HG03378 (cell line): ENCODE data around the gene RBPMS2.
"Not testable (repeated sequence)": the region's sequence is repeated elsewhere in the genome, so short reads cannot be mapped to it uniquely, and the experiment has no call there.

Source experiments
- ATAC-seq: cut with Tn5 transposase; IDR thresholded peaks from one replicate; pipeline ENCODE4 v1.9.1; 2021; ENCODE audit warnings: mild to moderate bottlenecking, moderate library complexity; ENCODE audit not compliant: unreplicated experiment

Gene RBPMS2

GRCh38 chr15:64754663-64755426 is 20.5 kb downstream of the RBPMS2 start:
- peak; percentile 44 for ATAC-seq

DNA sequence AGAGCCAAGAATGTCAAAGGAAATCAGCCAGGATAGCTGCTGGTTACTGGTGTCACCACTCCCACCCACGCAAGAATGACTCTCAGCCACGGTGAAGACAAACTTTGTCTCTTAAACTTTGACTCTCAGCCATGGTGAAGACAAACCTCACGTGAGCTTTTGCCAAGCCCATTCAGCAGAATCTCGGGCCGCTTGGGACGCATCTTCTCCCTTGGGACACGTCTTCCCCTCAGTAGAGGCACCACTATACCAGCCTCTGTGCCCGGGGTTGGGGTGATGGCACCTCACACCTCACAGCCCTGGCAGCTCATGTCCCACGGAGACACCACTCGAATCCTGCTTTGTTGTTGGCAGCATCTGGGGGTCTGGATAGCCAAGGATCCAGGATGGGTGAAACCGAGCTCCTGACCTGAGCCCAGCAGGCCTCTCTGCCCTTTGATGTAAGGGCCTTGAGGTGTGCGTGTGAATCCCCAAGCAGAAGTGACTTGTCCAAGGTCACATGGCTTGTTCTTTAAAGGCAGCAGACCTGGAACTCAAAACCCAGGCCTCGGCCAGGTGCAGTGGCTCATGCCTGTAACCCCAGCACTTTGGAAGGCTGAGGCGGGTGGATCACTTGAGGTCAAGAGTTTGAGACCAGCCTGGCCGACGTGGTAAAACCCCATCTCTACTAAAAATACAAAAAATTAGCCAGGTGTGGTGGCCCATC is 21.8 kb downstream of the RBPMS2 start:
- ATAC-seq: no peak

DNA sequence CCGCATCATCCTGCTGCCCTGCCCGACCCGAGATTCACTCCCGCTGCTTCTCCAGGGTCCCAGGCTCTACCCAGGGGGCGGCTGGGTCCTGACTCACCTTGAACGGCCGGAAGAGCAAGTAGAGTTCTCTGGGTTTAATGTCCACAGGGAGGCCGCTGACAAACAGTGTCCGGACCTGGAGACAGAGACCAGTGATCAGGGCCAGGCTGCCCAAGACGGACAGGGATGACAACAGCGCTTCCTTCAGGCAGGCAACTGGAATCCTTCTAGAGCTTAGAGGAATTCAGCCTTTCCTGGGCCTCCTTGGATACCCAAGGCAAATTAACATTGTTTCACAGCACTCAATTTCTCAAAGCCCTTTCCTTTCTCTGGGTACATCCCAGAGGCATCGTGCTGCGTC is 23.9 kb downstream of the RBPMS2 start:
- no peak for ATAC-seq

DNA sequence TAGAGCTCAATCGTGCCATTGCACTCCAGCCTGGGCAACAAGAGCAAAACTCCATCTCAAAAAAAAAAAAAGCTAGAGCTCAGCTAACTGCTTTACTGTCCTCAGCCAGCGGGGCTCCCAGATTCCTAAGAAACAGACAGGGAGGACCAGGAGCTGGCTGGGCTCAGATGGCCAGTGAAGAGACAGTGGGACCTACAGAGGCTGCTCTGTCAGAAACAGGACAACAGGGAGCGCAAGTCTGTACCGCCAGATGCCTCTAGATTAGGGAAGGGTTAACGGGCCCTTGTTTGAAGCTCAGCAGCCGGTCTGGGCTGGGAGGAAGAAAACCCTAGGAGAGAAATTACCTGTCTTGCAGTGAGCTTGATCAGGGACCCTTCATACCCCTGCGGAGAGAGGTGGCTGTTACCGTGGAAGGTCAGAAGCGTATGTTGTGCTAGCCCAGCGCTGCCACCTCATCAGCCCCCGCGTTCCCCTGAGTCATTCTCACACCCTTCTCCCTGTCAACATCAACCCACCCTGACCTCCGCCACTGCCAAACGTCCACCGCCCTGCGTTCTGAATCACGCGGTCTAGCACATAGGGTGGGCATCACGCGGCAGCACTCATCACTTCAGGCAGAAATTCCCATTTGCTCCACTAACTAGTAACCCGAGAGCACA is 25.3 kb downstream of the RBPMS2 start:
- no peak for ATAC-seq

GRCh38 chr15:64749167-64749566 is 26.2 kb downstream of the RBPMS2 start:
- no peak for ATAC-seq

DNA sequence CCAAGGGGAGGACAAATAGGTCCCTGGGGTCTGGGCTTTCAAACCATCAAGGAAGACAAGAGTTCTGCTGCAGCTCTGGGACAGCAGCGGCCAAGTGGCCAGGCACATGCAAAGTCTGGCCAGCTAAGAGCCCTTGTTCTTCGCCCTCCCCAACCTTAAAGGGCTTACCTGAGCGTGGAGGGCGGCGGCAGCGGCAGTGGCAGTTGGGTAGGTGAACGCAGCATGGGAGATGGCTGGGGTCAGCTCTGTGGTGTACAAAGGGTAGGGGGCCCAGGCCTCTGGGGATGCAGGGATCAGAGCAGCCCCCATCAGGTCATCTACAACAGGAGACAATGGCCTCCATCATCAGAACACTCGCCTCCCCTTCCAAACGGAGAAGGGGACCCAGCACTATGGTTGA is 27.1 kb downstream of the RBPMS2 start:
- ATAC-seq: no peak

DNA sequence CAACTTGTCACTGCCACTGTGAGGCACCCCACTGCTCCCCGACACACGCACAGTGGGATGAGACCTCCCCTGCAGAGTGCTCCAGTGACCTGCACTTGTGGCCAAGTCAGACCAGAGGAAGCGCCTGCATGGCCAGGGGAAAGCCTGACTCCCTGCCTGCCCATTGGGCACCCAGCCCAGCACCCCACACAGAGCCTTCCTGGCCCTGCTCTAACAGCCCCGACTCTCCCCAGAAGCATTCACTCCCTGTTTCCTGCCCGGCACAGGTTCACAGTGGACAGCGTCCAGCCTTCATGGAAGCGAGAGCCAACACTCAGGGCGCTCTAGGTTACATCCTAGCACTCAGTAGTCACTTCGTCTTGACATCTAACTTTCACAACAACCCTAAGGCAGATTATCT is 27.8 kb downstream of the RBPMS2 start:
- no peak for ATAC-seq

DNA sequence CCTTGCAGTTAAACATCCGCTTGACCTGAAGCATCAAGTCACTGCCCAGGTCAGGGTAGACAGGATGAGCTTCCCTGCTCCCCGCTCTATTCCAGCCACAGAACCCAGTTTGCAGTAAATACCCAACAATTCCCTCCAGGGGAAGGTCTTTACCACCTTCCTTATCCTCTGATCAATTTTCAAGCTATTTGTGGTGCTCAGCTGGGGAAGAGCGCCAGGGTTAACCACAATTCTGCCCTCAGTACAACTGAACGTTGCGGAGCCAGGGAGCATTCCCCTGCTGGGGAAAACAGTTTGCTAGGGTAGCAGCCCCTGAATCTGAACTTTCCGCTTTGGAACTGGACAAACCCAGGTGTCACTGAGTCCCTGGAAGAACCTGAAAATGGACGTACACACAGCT is 28.5 kb downstream of the RBPMS2 start:
- no peak for ATAC-seq

GRCh38 chr15:64746356-64746755 is 29.0 kb downstream of the RBPMS2 start:
- no peak for ATAC-seq

DNA sequence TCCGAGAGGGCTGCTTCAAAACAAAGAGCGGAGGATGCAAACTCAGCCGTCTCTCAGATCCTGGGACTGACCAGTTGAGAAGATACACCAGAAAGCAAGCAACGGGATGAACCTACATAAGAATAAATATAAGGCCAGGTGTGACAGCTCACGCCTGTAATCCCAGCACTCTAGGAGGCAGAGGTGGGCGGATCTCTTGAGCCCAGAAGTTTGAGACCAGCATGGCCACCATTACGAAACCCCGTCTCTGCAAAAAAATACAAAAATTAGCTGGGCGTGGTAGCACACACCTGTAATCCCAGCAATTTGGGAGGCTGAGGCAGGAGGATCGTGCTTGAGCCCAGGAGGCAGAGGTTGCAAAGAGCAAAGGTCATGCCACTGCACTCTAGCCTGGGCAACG is 31.7 kb downstream of the RBPMS2 start:
- no peak for ATAC-seq

DNA sequence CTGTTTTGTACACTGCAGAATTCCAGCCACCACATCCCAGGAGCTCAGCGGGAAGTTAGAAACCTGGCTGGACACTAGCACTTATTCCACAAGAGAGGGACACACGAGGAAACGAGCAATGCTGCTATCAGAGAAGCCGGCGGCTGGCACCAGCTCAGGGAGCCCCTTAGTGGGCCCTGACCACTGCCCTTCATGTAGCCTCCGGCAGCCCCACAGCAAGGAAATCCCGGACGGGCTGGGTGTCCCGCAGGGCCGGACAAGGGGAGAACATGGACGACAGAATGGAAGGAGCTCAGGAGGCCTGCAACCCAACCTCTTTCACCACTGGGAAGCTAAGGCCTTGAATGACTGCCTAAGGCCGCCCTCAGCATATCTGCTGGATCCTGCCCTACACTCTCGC is 32.5 kb downstream of the RBPMS2 start:
- ATAC-seq: no peak

- ATAC-seq: no peak
Observed at GRCh38 chr15:64742385-64742784, 33.0 kb downstream of the RBPMS2 start.

DNA sequence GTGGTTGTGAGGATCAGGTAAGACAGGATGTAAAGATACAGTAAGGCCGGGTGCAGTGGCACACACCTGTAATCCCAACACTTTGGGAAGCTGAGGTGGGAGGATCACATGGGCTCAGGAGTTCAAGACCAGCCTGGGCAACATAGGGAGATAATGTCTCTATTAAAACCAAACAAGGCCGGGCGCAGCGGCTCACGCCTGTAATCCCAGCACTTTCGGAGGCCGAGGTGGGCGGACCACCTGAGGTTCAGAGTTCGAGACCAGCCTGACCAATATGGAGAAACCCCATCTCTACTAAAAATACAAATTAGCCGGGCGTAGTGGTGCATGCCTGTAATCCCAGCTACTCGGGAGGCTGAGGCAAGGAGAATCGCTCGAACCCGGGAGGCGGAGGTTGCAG is 33.7 kb downstream of the RBPMS2 start:
- ATAC-seq: not testable (repeated sequence)

DNA sequence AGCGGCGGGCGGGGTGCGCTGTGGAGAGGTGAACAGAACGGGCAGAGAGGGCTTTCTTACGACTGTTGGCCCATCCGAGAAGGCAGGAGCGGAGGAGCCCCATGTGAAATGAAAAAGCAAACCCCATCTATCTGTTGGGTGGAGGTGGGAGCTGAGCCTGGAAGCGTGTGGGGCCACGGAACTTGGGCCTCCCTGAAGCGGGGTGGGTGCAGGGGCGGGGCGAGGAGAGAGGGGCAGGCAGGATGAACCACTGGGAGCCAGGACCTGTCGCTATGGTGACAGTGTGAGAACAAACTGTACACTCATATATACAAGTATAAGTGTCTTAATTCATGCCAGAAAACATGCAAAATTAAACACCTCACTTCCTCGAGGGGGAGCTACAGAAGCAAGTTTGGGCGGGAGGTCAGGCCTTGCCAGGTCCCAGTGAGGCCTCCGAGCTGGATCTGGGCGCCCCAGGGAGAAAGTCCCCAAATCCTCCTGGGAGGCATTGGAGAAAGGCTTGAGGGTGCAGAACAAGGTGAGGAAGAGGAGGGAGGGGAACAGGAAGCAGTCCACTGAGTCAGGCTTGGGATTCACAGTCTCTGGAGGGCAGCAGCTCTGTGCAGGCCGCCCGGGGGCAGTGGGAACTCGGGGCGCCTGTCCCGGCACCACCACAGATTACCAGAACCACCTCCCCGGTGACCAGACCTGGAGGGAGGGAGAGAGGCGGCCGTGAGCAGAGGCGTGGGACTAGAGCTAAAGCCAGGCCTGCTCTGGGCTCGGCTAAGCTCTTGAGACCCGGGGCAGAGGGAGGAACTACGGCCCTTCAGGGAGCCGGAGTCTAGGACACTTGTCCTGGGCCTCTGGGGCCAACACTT is 34.8 kb downstream of the RBPMS2 start:
- ATAC-seq: no peak

DNA sequence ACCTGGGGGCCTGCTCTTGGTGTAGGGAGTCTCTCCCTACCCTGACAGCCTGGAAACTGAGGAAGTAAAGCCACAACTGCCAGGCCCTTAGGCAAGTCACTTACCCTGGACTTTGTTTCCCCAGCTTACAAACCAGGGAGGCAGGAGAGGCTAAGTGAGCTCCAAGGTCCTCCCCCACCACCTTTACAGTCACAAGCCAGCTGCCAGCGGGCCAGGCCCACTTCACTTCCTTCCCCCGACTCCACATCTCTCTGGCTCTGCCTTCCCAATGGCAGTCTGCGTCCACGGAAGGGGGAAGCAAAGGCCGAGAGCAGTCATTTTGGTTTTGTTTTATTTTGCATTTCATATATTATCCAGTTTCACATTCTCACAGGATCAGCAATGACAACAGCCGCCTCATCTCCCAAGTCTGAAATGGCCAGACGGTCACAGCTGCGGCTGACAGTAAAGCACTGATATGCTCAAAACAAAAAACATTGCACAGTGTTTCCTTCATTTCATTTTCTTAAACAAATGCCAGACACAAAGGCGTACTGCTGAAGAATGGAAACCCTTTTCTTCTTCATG is 35.7 kb downstream of the RBPMS2 start:
- no peak for ATAC-seq

DNA sequence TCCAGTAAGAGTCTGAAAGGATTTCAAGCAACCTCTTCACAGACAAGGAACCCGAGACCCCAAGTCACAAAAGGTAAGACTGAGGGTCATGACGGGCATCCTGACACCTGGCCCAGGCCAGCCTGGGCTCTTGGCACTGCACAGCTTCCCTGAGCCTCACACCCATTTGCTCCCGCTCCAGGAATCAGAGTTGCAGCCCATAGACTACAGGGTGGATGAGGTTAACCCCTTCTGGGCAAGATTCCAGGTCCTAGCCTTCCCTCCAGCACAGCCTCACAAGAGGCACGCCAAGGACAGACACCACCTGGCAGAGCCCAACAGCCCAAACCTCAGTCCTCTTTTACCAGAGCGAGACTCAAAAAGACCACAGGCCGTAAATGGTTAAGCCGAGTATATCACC is 36.2 kb downstream of the RBPMS2 start:
- no peak for ATAC-seq

DNA sequence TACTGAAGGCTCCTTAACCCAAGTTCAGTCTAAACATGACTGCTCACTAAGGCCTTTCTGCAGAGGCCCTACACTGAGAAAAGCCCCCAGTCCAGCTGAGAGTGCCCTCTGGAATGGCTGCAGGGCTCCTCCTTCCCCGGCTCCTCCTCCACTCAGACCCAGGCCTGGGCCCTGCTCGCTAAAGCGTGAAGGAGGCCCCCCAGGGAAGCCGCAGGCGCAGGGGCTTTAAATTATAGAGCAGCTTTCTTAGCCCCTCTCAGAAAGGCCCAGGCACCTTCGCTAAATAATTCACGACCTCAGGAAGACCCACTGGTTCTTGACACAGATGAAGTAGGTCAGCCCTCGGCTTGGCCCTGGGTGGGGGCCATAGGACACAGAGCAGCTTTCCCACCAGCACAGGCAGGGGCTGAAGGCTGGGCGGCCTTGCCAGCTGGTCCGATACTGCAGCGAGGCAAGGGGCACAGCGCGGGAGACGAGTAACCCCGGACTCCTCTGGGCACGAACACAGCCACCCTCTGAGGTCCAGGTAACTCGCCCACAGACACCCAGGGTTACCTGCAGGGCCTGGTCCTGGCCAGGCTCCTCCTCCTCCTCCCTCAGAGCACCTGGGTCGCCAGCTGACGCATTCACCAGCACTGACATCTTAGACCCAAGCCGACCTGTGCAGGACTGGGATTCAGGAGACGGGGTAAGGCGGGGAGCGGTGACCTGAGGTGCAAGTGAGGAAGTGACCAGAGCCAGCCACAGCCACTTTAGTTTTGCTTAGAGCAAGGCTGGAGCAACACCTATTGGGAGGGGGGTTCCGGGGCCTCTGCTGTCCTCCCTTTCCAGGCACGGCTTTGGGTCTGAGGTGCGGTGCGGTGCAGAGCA is 36.9 kb downstream of the RBPMS2 start:
- no peak for ATAC-seq

DNA sequence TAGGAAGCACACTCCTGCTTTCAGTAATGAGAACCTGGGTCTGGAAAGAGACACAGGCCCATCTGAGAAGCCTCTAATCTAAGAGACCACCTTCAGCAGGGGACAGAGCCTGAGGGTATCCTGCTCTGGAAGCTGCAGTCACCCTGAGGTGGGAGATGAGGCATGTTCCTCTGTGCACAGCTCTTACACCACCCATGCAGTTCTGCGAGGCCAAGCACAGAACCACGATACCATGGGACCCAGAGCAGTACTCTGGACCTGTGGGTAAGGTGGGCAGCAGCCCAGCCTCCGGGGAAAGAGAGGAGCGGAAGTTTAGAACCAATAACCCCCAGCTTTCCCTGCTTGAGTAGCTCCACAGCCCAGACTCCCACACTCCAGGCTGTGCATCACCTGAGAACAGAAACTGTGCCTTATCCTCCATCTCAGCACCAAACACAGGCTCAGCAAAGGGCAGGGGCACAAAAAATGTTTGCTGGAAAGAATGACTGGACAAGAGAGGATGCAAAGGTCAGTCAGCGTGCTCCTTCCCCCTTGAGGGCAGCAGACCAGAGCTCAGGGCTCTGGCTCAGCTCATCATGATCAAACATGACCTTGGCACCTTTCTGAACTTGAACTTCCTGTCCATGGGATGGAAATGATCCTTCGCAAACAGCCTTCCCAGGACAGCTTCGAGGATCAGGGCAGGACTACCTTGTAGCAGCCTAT is 43.1 kb downstream of the RBPMS2 start:
- ATAC-seq: no peak

- ATAC-seq: no peak
Observed at GRCh38 chr15:64731805-64732151, 43.6 kb downstream of the RBPMS2 start.
